IMR-90 (cell line): ENCODE results near the gene AKR1E2. TPM values are rescaled to one million over a fixed set of nuclear protein-coding genes. Genes with fewer than 3 reads are reported as not detected.

Experiments
- ATAC-seq: fragments of 200-7000 bp; cut with Tn5 transposase; 2 replicates; pipeline ENCODE4 v1.9.1; 2020; ENCODE audit warnings: low read depth, mild to moderate bottlenecking, moderate library complexity
- BruUV-seq: library from RNA; stranded (reverse); fragments of 400-500 nt; replicated peaks from 2 replicates; lab custom pipeline; 2021; lab: Mats Ljungman, UMichigan
- CTCF ChIA-PET: fragments of 300-600 bp; formaldehyde crosslinking; extraction: SDS; loops from one replicate; lab custom pipeline; 2021; ENCODE audit warnings: antibody characterized with exemption; lab: Yijun Ruan, JAX
- POLR2A ChIA-PET: fragments of 300-600 bp; sonication (Branson Sonifier 250); formaldehyde crosslinking; loops from one replicate; lab custom pipeline; 2022; ENCODE audit warnings: antibody characterized with exemption; ENCODE audit not compliant: unreplicated experiment; lab: Charles Lee
- DNase-seq: peaks from one replicate; pipeline ENCODE4 v3.0.0; 2013
- H2AFZ ChIP-seq: replicated peaks from 2 replicates; pipeline ENCODE3; 2013; ENCODE audit warnings: low read length, mild to moderate bottlenecking; ENCODE audit not compliant: poor library complexity
- H2AK5ac ChIP-seq: 2 replicates; pipeline ENCODE4 v1.6.1; 2013; ENCODE audit warnings: low read depth, low read length, inconsistent platforms
- H2AK9ac ChIP-seq: replicated peaks from 2 replicates; pipeline ENCODE3; 2013; ENCODE audit warnings: mild to moderate bottlenecking, low read depth, low read length, moderate library complexity; ENCODE audit not compliant: poor library complexity
- H2BK120ac ChIP-seq: 2 replicates; pipeline ENCODE4 v1.6.1; 2013; ENCODE audit warnings: low read depth, low read length, inconsistent platforms
- H2BK15ac ChIP-seq: 3 replicates; pipeline ENCODE4 v1.6.1; 2013; ENCODE audit warnings: low read depth, low read length, inconsistent platforms
- H2BK20ac ChIP-seq: 2 replicates; pipeline ENCODE4 v1.6.1; 2013; ENCODE audit warnings: low read depth, mild to moderate bottlenecking, inconsistent platforms, low read length, moderate library complexity
- H2BK5ac ChIP-seq: 2 replicates; pipeline ENCODE4 v1.6.1; 2013; ENCODE audit warnings: mild to moderate bottlenecking, low read depth, low read length, inconsistent platforms; ENCODE audit not compliant: poor library complexity, severe bottlenecking
- H3K14ac ChIP-seq: replicated peaks from 2 replicates; pipeline ENCODE4 v1.6.1; 2013; ENCODE audit warnings: low read depth, low read length, inconsistent platforms
- H3K18ac ChIP-seq: 2 replicates; pipeline ENCODE4 v1.6.1; 2013; ENCODE audit warnings: low read depth, low read length, control low read depth
- H3K23ac ChIP-seq: 2 replicates; pipeline ENCODE4 v1.6.1; 2013; ENCODE audit warnings: low read depth, low read length, inconsistent platforms
- H3K27ac ChIP-seq: 2 replicates; pipeline ENCODE4 v1.5.1; 2013; ENCODE audit warnings: mild to moderate bottlenecking, control low read depth, low read length; ENCODE audit not compliant: insufficient read depth
- H3K27me3 ChIP-seq: 2 replicates; pipeline ENCODE4 v1.6.1; 2013; ENCODE audit warnings: low read length; ENCODE audit not compliant: control insufficient read depth, insufficient read depth
- H3K36me3 ChIP-seq: 2 replicates; pipeline ENCODE4 v1.6.1; 2013; ENCODE audit warnings: low read length, mixed read lengths; ENCODE audit not compliant: control insufficient read depth, insufficient read depth
- H3K4ac ChIP-seq: 2 replicates; pipeline ENCODE4 v1.6.1; 2013; ENCODE audit warnings: low read depth, low read length, inconsistent platforms
- H3K4me1 ChIP-seq: 2 replicates; pipeline ENCODE4 v1.6.1; 2013; ENCODE audit warnings: low read length, mixed read lengths; ENCODE audit not compliant: control insufficient read depth, insufficient read depth
- H3K4me2 ChIP-seq: 2 replicates; pipeline ENCODE4 v1.6.1; 2013; ENCODE audit warnings: low read depth, mild to moderate bottlenecking, control low read depth, low read length, moderate library complexity
- H3K4me3 ChIP-seq: 2 replicates; pipeline ENCODE4 v1.5.1; 2013; ENCODE audit warnings: low read depth, mild to moderate bottlenecking, control low read depth, low read length, moderate library complexity; ENCODE audit not compliant: insufficient read depth
- H3K56ac ChIP-seq: 2 replicates; pipeline ENCODE4 v1.6.1; 2013; ENCODE audit warnings: low read length, inconsistent platforms; ENCODE audit not compliant: insufficient read depth; ENCODE audit errors: extremely low read depth
- H3K79me1 ChIP-seq, 2 experiments: 2 replicates each; pipeline ENCODE4 v1.6.1; 2013; ENCODE audit warnings: low read length in 2 of 2, inconsistent platforms in 1 of 2, low read depth in 1 of 2
- H3K9ac ChIP-seq: 2 replicates; pipeline ENCODE4 v1.6.1; 2013; ENCODE audit warnings: low read depth, low read length, control low read depth
- H3K9me1 ChIP-seq: 2 replicates; pipeline ENCODE4 v1.6.1; 2013; ENCODE audit warnings: low read length, inconsistent platforms; ENCODE audit not compliant: insufficient read depth
- H3K9me3 ChIP-seq: 2 replicates; pipeline ENCODE4 v1.6.1; 2013; ENCODE audit warnings: low read length; ENCODE audit not compliant: control insufficient read depth, insufficient read depth
- H4K20me1 ChIP-seq: 2 replicates; pipeline ENCODE4 v1.6.1; 2013; ENCODE audit warnings: low read length, inconsistent platforms; ENCODE audit not compliant: insufficient read depth
- H4K5ac ChIP-seq: 2 replicates; pipeline ENCODE4 v1.6.1; 2013; ENCODE audit warnings: mild to moderate bottlenecking, low read depth, low read length, control low read depth
- H4K8ac ChIP-seq, 2 experiments: 2 replicates each; pipeline ENCODE4 v1.6.1; 2013; ENCODE audit warnings: low read depth in 2 of 2, low read length in 2 of 2, control low read depth in 1 of 2, inconsistent platforms in 1 of 2
- H4K91ac ChIP-seq: 2 replicates; pipeline ENCODE4 v1.6.1; 2013; ENCODE audit warnings: low read depth, low read length, inconsistent platforms; ENCODE audit not compliant: insufficient read depth
- BHLHE40 ChIP-seq: fragments of 150-350 bp; IDR thresholded peaks from 2 replicates; pipeline ENCODE4 v1.6.1; 2016; ENCODE audit warnings: mild to moderate bottlenecking, low read depth, low read length
- CEBPB ChIP-seq: IDR thresholded peaks from 2 replicates; pipeline ENCODE4 v1.6.1; 2012; ENCODE audit warnings: low read depth, low read length, improper control_type of control experiment
- CHD1 ChIP-seq: IDR thresholded peaks from 2 replicates; pipeline ENCODE4 v1.6.1; 2012; ENCODE audit warnings: low read depth, low read length, improper control_type of control experiment
- FOS ChIP-seq: fragments of 150-350 bp; IDR thresholded peaks from 2 replicates; pipeline ENCODE4 v1.6.1; 2016; ENCODE audit warnings: low read depth, low read length
- MAFK ChIP-seq: IDR thresholded peaks from 2 replicates; pipeline ENCODE4 v1.6.1; 2012; ENCODE audit warnings: low read depth, low read length, improper control_type of control experiment
- MAZ ChIP-seq: IDR thresholded peaks from 2 replicates; pipeline ENCODE4 v1.6.1; 2012; ENCODE audit warnings: low read depth, mild to moderate bottlenecking, low read length, improper control_type of control experiment, moderate library complexity, borderline replicate concordance
- MXI1 ChIP-seq: IDR thresholded peaks from 2 replicates; pipeline ENCODE4 v1.6.1; 2012; ENCODE audit warnings: low read depth, mild to moderate bottlenecking, low read length, moderate library complexity, borderline replicate concordance
- NFE2L2 ChIP-seq: fragments of 150-350 bp; IDR thresholded peaks from 2 replicates; pipeline ENCODE4 v1.6.1; 2016; ENCODE audit warnings: low read depth, mild to moderate bottlenecking, low read length
- POLR2A ChIP-seq: IDR thresholded peaks from 2 replicates; pipeline ENCODE4 v1.6.1; 2012; ENCODE audit warnings: mild to moderate bottlenecking, low read depth, low read length
- RAD21 ChIP-seq: IDR thresholded peaks from 2 replicates; pipeline ENCODE4 v1.6.1; 2012; ENCODE audit warnings: low read length, improper control_type of control experiment
- RCOR1 ChIP-seq: IDR thresholded peaks from 2 replicates; pipeline ENCODE4 v1.6.1; 2012; ENCODE audit warnings: mild to moderate bottlenecking, low read length, improper control_type of control experiment; ENCODE audit not compliant: insufficient replicate concordance
- RFX5 ChIP-seq: IDR thresholded peaks from 2 replicates; pipeline ENCODE4 v1.8.0; 2012; ENCODE audit warnings: low read depth, mild to moderate bottlenecking, low read length, moderate library complexity
- SMC3 ChIP-seq: fragments of 150-350 bp; IDR thresholded peaks from 2 replicates; pipeline ENCODE4 v1.6.1; 2016; ENCODE audit warnings: low read depth, mild to moderate bottlenecking, antibody characterized with exemption, low read length, moderate library complexity
- WGBS, 2 experiments: methylation state at CpG; one replicate each; pipeline versions ENCODE4 v1.1.5 to v1.1.7; 2013; ENCODE audit warnings: missing lambda C conversion rate in 2 of 2; ENCODE audit not compliant: insufficient read length in 1 of 2; ENCODE audit errors: extremely low coverage in 2 of 2; 5-methylcytosine and 5-hydroxymethylcytosine counted together
- dilution Hi-C: fragments of 300-500 bp; cut with HindIII; formaldehyde crosslinking; loops from one replicate; pipeline ENCODE4 v1.14.3; 2018; ENCODE audit warnings: low sequenced_read_pairs; ENCODE audit not compliant: unreplicated experiment
- in situ Hi-C: fragments of 300-500 bp; cut with MboI; formaldehyde crosslinking; loops from 3 replicates; pipeline ENCODE4 v1.14.3; 2019; ENCODE audit warnings: low sequenced_read_pairs, inconsistent platforms, mixed read lengths
- intact Hi-C: fragments of 100-400 bp; cut with micrococcal nuclease; formaldehyde crosslinking; loops from 2 replicates; pipeline ENCODE4 v1.10.0; 2022
- polyA plus RNA-seq, 3 experiments: library from polyadenylated mRNA; depleted of rRNA; stranded (reverse); fragments of >200 nt; gene quantifications; 2 replicates each; pipeline ENCODE4 v1.2.3, GENCODE V29; 2012; ENCODE audit warnings: low replicate concordance in 1 of 3
- total RNA-seq: library from RNA; depleted of rRNA; stranded (reverse); fragments of >200 nt; gene quantifications from 2 replicates; pipeline ENCODE4 v1.2.3, GENCODE V29; 2012
- TF ChIP-seq, protein P1 (sequence below): conservative IDR thresholded peaks from 2 replicates; pipeline ENCODE4 v1.5.1; 2012; ENCODE audit warnings: mild to moderate bottlenecking, low read depth, low read length, improper control_type of control experiment
- TF ChIP-seq, protein P2 (sequence below): fragments of 150-350 bp; IDR thresholded peaks from 2 replicates; pipeline ENCODE4 v1.6.1; 2017; ENCODE audit warnings: mild to moderate bottlenecking, antibody characterized with exemption, low read length, low read depth
- TF ChIP-seq, protein P3 (sequence below): fragments of 150-350 bp; IDR thresholded peaks from 2 replicates; pipeline ENCODE4 v1.6.1; 2016; ENCODE audit warnings: low read depth, mild to moderate bottlenecking, low read length, moderate library complexity, borderline replicate concordance

Gene AKR1E2
- total and polyA plus RNA-seq, 2 of the 4 experiments (the other 2 are of a cell fraction), result 1.2 to 3.4 TPM

DNA sequence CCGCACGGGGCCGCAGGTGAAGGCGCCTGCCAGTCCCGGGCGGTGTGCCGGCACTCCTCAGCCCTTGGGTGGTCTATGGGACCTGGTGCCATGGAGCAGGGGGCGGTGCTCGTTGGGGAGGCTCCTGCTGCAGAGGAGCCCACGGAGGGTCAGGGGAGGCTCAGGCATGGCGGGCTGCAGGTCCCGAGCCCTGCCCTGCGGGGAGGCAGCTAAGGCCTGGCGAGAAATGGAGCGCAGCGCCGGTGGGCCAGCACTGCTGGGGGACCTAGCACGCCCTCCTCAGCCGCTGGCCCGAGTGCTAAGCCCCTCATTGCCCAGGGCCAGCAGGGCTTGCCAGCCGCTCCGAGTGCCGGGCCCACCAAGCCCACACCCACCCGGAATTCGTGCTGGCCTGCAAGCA, 18.9 kb downstream of the AKR1E2 start:
- no peak overlapping the region for H2BK5ac ChIP-seq
- no peak overlapping the region for H2BK120ac ChIP-seq
- 95% methylated on average over 10 of the region's 25 CpGs; no CpG with 5 or more reads in 1 of the 2 experiments for WGBS, 2 experiments
- no peak overlapping the region for H2AFZ ChIP-seq
- H3K4me3 ChIP-seq, result no peak overlapping the region
- no peak overlapping the region for H4K91ac ChIP-seq
- in situ Hi-C loops (loop anchor here (10.0 to 25.0 kb wide), 4 partner anchors 440 to 1017 kb away; no protein-coding TSS in a partner anchor), dilution Hi-C loops (no loop called here), intact Hi-C loops (loop anchor here (5.0 kb wide), 1 partner anchor 117 kb away; the partner anchor contains the start of gene AKR1C1)
- peaks cover 9% of the 10 kb centered on the region for H3K4me1 ChIP-seq
- H2BK20ac ChIP-seq, result no peak overlapping the region
- H2BK15ac ChIP-seq, result no peak overlapping the region
- H3K9me3 ChIP-seq, result no peaks in the 10 kb centered on the region
- H3K36me3 ChIP-seq, result no peaks in the 10 kb centered on the region
- no peak overlapping the region for H3K27ac ChIP-seq
- BruUV-seq, result no TSS peak
- H3K79me1 ChIP-seq, result no peaks in the 10 kb centered on the region
- no peak overlapping the region for H2AK9ac ChIP-seq
- no peak overlapping the region for H2AK5ac ChIP-seq
- ChIA-PET CTCF (no interaction called here), POLR2A (no interaction called here)
- no peak overlapping the region for H3K9ac ChIP-seq
- no peak overlapping the region for H3K56ac ChIP-seq
- H3K4me2 ChIP-seq, result no peak overlapping the region
- H3K9me1 ChIP-seq, result peaks cover 12% of the 10 kb centered on the region
- no peaks in the 10 kb centered on the region for H3K27me3 ChIP-seq
- no peak for ATAC-seq
- TF ChIP-seq CEBPB (no peak), MAFK (no peak), RAD21 (no peak), CHD1 (no peak), SMC3 (no peak), BHLHE40 (no peak), FOS (no peak), POLR2A (no peak), RCOR1 (no peak), RFX5 (no peak), NFE2L2 (no peak), MAZ (no peak), MXI1 (no peak)
- TF ChIP-seq, protein P1, sequence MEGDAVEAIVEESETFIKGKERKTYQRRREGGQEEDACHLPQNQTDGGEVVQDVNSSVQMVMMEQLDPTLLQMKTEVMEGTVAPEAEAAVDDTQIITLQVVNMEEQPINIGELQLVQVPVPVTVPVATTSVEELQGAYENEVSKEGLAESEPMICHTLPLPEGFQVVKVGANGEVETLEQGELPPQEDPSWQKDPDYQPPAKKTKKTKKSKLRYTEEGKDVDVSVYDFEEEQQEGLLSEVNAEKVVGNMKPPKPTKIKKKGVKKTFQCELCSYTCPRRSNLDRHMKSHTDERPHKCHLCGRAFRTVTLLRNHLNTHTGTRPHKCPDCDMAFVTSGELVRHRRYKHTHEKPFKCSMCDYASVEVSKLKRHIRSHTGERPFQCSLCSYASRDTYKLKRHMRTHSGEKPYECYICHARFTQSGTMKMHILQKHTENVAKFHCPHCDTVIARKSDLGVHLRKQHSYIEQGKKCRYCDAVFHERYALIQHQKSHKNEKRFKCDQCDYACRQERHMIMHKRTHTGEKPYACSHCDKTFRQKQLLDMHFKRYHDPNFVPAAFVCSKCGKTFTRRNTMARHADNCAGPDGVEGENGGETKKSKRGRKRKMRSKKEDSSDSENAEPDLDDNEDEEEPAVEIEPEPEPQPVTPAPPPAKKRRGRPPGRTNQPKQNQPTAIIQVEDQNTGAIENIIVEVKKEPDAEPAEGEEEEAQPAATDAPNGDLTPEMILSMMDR, result no peak
- TF ChIP-seq, protein P2, sequence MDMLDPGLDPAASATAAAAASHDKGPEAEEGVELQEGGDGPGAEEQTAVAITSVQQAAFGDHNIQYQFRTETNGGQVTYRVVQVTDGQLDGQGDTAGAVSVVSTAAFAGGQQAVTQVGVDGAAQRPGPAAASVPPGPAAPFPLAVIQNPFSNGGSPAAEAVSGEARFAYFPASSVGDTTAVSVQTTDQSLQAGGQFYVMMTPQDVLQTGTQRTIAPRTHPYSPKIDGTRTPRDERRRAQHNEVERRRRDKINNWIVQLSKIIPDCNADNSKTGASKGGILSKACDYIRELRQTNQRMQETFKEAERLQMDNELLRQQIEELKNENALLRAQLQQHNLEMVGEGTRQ, result no peak
- TF ChIP-seq, protein P3, sequence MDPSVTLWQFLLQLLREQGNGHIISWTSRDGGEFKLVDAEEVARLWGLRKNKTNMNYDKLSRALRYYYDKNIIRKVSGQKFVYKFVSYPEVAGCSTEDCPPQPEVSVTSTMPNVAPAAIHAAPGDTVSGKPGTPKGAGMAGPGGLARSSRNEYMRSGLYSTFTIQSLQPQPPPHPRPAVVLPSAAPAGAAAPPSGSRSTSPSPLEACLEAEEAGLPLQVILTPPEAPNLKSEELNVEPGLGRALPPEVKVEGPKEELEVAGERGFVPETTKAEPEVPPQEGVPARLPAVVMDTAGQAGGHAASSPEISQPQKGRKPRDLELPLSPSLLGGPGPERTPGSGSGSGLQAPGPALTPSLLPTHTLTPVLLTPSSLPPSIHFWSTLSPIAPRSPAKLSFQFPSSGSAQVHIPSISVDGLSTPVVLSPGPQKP, result no peak
- no peak overlapping the region for H3K23ac ChIP-seq
- no peak overlapping the region for H4K5ac ChIP-seq
- no peak overlapping the region for H3K14ac ChIP-seq
- no peak overlapping the region for H3K18ac ChIP-seq
- DNase-seq, result no peak
- no peak overlapping the region for H4K8ac ChIP-seq
- H4K20me1 ChIP-seq, result no peaks in the 10 kb centered on the region
- no peak overlapping the region for H3K4ac ChIP-seq
